BE2C (cell line): ENCODE measurements around the gene TMEM255B.

ENCODE experiments used
- DNase-seq: peaks from one replicate; pipeline ENCODE4 v3.0.0-alpha.2; 2020
- H3K27me3 ChIP-seq: fragments of 250-450 bp; sonication (Bioruptor Pico); 2 replicates; pipeline ENCODE4 v1.5.1; 2020; ENCODE audit warnings: mild to moderate bottlenecking
- H3K36me3 ChIP-seq: fragments of 250-450 bp; sonication (Bioruptor Pico); 2 replicates; pipeline ENCODE4 v1.5.1; 2020; ENCODE audit warnings: mild to moderate bottlenecking
- H3K4me1 ChIP-seq: fragments of 250-450 bp; sonication (Bioruptor Pico); 2 replicates; pipeline ENCODE4 v1.5.1; 2020
- H3K4me3 ChIP-seq: 2 replicates; pipeline ENCODE4 v1.5.1; 2011; ENCODE audit warnings: low read depth, low read length
- H3K9me3 ChIP-seq: fragments of 250-450 bp; sonication (Bioruptor Pico); 2 replicates; pipeline ENCODE4 v1.5.1; 2020
- TF ChIP-seq, protein P1 (sequence below): IDR thresholded peaks from 2 replicates; pipeline ENCODE4 v1.5.1; 2012; ENCODE audit warnings: mild to moderate bottlenecking, low read depth, low read length

Gene TMEM255B

GRCh38 chr13:113735194-113735593 lies 23.8 kb upstream of the TMEM255B start:
- no peak overlapping the region for H3K4me3 ChIP-seq
- H3K4me1 ChIP-seq = no peaks in the 10 kb centered on the region
- no peak for DNase-seq
- H3K9me3 ChIP-seq = no peaks in the 10 kb centered on the region
- no peaks in the 10 kb centered on the region for H3K36me3 ChIP-seq
- peaks cover 17% of the 10 kb centered on the region for H3K27me3 ChIP-seq
- TF ChIP-seq, protein P1, sequence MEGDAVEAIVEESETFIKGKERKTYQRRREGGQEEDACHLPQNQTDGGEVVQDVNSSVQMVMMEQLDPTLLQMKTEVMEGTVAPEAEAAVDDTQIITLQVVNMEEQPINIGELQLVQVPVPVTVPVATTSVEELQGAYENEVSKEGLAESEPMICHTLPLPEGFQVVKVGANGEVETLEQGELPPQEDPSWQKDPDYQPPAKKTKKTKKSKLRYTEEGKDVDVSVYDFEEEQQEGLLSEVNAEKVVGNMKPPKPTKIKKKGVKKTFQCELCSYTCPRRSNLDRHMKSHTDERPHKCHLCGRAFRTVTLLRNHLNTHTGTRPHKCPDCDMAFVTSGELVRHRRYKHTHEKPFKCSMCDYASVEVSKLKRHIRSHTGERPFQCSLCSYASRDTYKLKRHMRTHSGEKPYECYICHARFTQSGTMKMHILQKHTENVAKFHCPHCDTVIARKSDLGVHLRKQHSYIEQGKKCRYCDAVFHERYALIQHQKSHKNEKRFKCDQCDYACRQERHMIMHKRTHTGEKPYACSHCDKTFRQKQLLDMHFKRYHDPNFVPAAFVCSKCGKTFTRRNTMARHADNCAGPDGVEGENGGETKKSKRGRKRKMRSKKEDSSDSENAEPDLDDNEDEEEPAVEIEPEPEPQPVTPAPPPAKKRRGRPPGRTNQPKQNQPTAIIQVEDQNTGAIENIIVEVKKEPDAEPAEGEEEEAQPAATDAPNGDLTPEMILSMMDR = no peak

GRCh38 chr13:113735750-113736149 lies 23.3 kb upstream of the TMEM255B start:
- TF ChIP-seq, protein P1 = no peak
- Histone ChIP-seq H3K4me1 (no peaks in the 10 kb centered on the region), H3K36me3 (no peaks in the 10 kb centered on the region), H3K9me3 (no peaks in the 10 kb centered on the region), H3K4me3 (no peak overlapping the region), H3K27me3 (peaks cover 11% of the 10 kb centered on the region)
- peak; percentile 4 for DNase-seq

DNA sequence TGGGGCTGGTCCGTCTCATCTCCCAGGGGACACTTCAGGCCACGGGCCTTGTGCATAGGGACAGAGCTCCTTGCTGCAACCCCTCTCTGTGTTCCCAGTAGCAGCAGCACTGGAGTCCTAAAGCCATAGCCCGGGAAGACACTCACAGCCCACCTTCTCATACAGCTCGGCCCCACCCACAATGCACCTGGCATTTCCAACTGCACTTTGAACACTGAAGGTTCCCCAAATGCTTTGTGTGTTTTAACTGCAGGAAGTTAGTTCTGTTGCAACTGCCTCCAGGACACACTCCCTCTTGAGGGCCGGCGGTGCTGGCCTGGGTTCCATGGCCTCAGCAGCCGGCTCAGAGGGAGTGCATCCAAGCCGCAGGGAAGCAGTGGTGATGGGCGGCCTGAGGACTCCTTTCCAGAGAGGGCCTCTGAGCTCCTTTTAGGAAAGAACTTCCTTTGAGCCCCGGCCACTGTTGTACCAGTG lies 22.7 kb upstream of the TMEM255B start:
- Histone ChIP-seq H3K4me1 (no peaks in the 10 kb centered on the region), H3K36me3 (no peaks in the 10 kb centered on the region), H3K4me3 (no peak overlapping the region), H3K9me3 (no peaks in the 10 kb centered on the region), H3K27me3 (peaks cover 7% of the 10 kb centered on the region; the same call in 1 of the 2 replicates)
- TF ChIP-seq, protein P1 = no peak
- DNase-seq = peak; percentile 5

DNA sequence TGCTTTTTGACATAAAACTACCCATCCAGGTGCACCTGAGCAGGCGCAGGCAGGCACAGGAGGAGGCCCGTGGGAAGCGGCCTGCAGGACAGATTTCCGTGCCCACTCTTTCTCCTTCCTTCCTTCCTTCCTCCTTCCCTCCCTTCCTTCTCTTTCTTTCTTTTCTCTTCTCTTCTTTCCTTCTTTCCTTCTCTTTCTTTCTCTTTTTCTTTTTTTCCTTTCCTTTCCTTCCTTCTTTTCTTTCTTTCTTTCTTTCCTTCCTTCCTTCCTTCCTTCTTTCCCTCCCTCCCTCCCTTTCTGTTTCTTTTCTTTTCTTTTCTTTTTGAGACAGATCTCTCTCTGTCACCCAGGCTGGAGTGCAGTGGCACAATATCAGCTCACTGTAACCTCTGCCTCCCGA lies 21.2 kb upstream of the TMEM255B start:
- no peaks in the 10 kb centered on the region for H3K36me3 ChIP-seq
- DNase-seq = no peak
- H3K4me3 ChIP-seq = no peak overlapping the region
- H3K4me1 ChIP-seq = peaks cover 9% of the 10 kb centered on the region
- TF ChIP-seq, protein P1 = no peak
- no peaks in the 10 kb centered on the region for H3K27me3 ChIP-seq
- no peaks in the 10 kb centered on the region for H3K9me3 ChIP-seq

DNA sequence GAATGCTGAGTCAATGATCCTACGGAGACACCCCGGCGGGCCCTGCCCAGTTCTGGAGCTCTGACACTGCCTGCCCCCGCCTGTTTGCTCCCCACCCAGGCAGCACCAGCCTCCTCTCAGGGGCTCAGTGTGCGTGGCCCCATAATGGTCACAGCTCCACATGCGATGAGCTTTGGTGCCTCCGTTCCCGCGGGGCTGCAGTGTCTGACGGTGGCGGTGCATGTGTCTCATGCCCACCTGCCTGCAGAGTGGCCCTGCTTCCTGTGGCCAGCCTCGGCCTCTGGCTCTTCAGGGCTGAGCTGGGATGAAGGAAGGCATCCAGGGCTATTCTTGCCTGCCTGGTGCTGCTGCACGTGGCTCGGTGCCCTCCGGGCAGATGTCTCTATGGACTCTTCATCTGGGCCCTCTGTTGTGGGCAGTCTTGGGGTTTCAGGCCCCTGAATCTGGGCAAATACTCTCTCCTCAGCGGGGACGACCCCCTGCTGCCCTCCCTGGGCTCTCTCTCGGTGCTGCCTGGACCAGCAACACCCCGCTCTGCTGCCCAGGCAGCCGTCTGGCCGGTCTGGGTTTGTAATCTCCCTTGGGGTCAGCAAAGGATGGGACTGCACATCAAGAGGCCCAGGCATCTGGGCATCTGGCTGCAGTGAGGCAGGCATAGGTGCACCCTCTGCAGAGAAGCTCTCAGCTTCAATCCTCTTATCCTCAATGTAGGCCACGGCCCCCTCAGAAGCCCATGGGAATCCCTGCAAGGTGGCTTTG lies 19.3 kb upstream of the TMEM255B start:
- DNase-seq = peak; percentile 7
- Histone ChIP-seq H3K9me3 (no peaks in the 10 kb centered on the region), H3K36me3 (no peaks in the 10 kb centered on the region), H3K4me1 (peaks cover 9% of the 10 kb centered on the region), H3K27me3 (no peaks in the 10 kb centered on the region), H3K4me3 (no peak overlapping the region)
- TF ChIP-seq, protein P1 = no peak

- H3K27me3 ChIP-seq = no peaks in the 10 kb centered on the region
- TF ChIP-seq, protein P1 = no peak
Observed at GRCh38 chr13:113740286-113740556, 18.8 kb upstream of the TMEM255B start.

More at GRCh38 chr13:113740286-113740556, 18.8 kb upstream of the TMEM255B start:
- H3K36me3 ChIP-seq = no peaks in the 10 kb centered on the region
- H3K4me1 ChIP-seq = peaks cover 9% of the 10 kb centered on the region
- DNase-seq = no peak
- H3K4me3 ChIP-seq = no peak overlapping the region
- H3K9me3 ChIP-seq = no peaks in the 10 kb centered on the region
